Astrocyte (in vitro differentiated cells and primary cell): ENCODE data around the gene GLRX. TPM values are rescaled to one million over a fixed set of nuclear protein-coding genes. Genes with fewer than 3 reads are reported as not detected.
A peak's percentile ranks its signal among the peaks of the same experiment; 100 is the strongest.

Experiments used
- DNase-seq: peaks from one replicate; pipeline ENCODE4 v3.0.0-alpha.2; 2010; ENCODE audit warnings: low read depth
- FAIRE-seq: peaks from 2 replicates; lab custom pipeline; 2011; peaks lifted over from hg19 to GRCh38; lab: Jason Lieb, UNC
- H2AFZ ChIP-seq: 2 replicates; pipeline ENCODE4 v1.6.0; 2012; ENCODE audit warnings: low read depth, low read length, inconsistent platforms
- H3K27ac ChIP-seq: 2 replicates; pipeline ENCODE4 v1.5.1; 2011; ENCODE audit warnings: low read depth, low read length, inconsistent platforms
- H3K27me3 ChIP-seq: 2 replicates; pipeline ENCODE4 v1.6.0; 2011; ENCODE audit warnings: low read length, inconsistent platforms; ENCODE audit not compliant: insufficient read depth
- H3K36me3 ChIP-seq: 2 replicates; pipeline ENCODE4 v1.5.1; 2011; ENCODE audit warnings: low read length, inconsistent platforms; ENCODE audit not compliant: insufficient read depth
- H3K4me1 ChIP-seq: 2 replicates; pipeline ENCODE4 v1.5.1; 2011; ENCODE audit warnings: low read length, inconsistent platforms; ENCODE audit not compliant: insufficient read depth
- H3K4me2 ChIP-seq: 2 replicates; pipeline ENCODE4 v1.6.0; 2012; ENCODE audit warnings: low read length, inconsistent platforms
- H3K4me3 ChIP-seq: 2 replicates; pipeline ENCODE4 v1.5.1; 2011; ENCODE audit warnings: low read depth, mild to moderate bottlenecking, low read length, inconsistent platforms; ENCODE audit not compliant: insufficient read depth
- H3K79me2 ChIP-seq: 2 replicates; pipeline ENCODE4 v1.6.0; 2012; ENCODE audit warnings: mild to moderate bottlenecking, low read length, inconsistent platforms; ENCODE audit not compliant: insufficient read depth
- H3K9ac ChIP-seq: 2 replicates; pipeline ENCODE4 v1.6.0; 2012; ENCODE audit warnings: mild to moderate bottlenecking, low read length, inconsistent platforms
- H3K9me3 ChIP-seq: 2 replicates; pipeline ENCODE4 v1.5.1; 2012; ENCODE audit warnings: low read depth, mild to moderate bottlenecking, low read length, inconsistent platforms; ENCODE audit not compliant: insufficient read depth
- H4K20me1 ChIP-seq: 2 replicates; pipeline ENCODE4 v1.6.0; 2012; ENCODE audit warnings: low read length, inconsistent platforms; ENCODE audit not compliant: insufficient read depth
- H3K27ac Mint-ChIP-seq: one replicate; pipeline ENCODE4 v1.8.0; 2021; ENCODE audit warnings: mild to moderate bottlenecking, mixed read lengths; ENCODE audit not compliant: unreplicated experiment
- H3K27me3 Mint-ChIP-seq: one replicate; pipeline ENCODE4 v1.8.0; 2021; ENCODE audit warnings: low read depth, mixed read lengths; ENCODE audit not compliant: unreplicated experiment
- H3K36me3 Mint-ChIP-seq: one replicate; pipeline ENCODE4 v1.8.0; 2021; ENCODE audit warnings: low read depth, mixed read lengths; ENCODE audit not compliant: unreplicated experiment
- H3K4me1 Mint-ChIP-seq: one replicate; pipeline ENCODE4 v1.8.0; 2021; ENCODE audit warnings: low read depth, mixed read lengths; ENCODE audit not compliant: unreplicated experiment
- H3K4me3 Mint-ChIP-seq: one replicate; pipeline ENCODE4 v1.8.0; 2021; ENCODE audit warnings: mild to moderate bottlenecking, moderate library complexity, mixed read lengths; ENCODE audit not compliant: unreplicated experiment
- H3K9me3 Mint-ChIP-seq: one replicate; pipeline ENCODE4 v1.8.0; 2021; ENCODE audit warnings: mild to moderate bottlenecking, mixed read lengths; ENCODE audit not compliant: unreplicated experiment
- EZH2 ChIP-seq: IDR thresholded peaks from 2 replicates; pipeline ENCODE4 v1.6.1; 2012; ENCODE audit warnings: mild to moderate bottlenecking, low read length, inconsistent platforms; ENCODE audit not compliant: insufficient read depth
- total RNA-seq: library from RNA; stranded (reverse); gene quantifications from 2 replicates; pipeline ENCODE4 v1.2.1, GENCODE V29; 2021
- TF ChIP-seq, protein P1 (sequence below): IDR thresholded peaks from 2 replicates; pipeline ENCODE4 v1.5.1; 2011; ENCODE audit warnings: low read depth, mild to moderate bottlenecking, inconsistent platforms, low read length, moderate library complexity; ENCODE audit not compliant: insufficient read depth

The GLRX gene
- total RNA-seq, 1 donor from 2014 or later = 38.4 TPM

DNA sequence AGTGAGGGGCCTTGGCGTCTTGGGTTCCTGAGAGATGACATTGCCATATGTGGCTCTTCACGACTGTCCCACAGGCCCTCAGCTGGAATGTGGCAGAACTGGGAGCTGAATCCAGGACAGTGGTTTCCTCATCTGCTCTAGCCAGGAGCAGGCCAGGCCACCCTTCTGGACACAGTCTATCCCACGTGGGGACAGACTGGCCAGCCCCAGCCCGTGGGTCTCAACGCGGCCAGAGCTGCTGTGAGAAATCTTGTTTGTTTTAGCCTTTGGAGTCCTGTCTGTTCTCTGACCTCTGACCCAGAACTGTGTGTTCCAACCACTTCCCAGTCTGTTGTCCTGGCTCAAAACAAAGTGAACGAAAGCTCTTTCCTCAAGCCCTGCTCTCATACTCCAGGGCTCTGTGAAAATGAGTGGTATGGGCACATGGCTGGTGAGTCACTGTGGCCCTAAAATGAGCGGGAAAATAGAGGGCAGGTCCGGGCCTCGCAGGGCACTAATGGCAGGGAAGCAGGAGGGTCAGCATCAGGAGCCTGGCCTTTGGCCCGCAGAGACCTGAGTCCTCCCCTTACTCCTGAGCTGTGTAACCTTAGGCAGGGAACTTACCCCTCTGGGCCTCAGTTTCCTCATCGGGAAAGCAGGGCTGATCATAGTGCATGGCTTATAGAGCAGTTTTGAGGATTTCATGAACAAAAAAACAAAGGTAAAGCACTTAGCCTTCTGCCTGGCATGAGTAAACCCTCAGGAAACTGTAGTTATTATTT, 34.8 kb upstream of the GLRX start:
- no peak for DNase-seq
- no peaks in the 10 kb centered on the region for H3K27me3 ChIP-seq
- Mint-ChIP-seq H3K4me3 (peak overlapping the region; percentile 74), H3K27ac (peak overlapping the region; percentile 97), H3K27me3 (no peaks in the 10 kb centered on the region), H3K9me3 (no peaks in the 10 kb centered on the region), H3K4me1 (peaks cover 44% of the 10 kb centered on the region), H3K36me3 (no peaks in the 10 kb centered on the region)
- peak overlapping the region; percentile 91 for H3K9ac ChIP-seq
- H3K27ac ChIP-seq = peak overlapping the region; percentile 97
- no peaks in the 10 kb centered on the region for H4K20me1 ChIP-seq
- peak overlapping the region; percentile 90 for H3K4me2 ChIP-seq
- peaks cover 47% of the 10 kb centered on the region for H3K4me1 ChIP-seq
- H2AFZ ChIP-seq = peak overlapping the region; percentile 41
- no peaks in the 10 kb centered on the region for H3K9me3 ChIP-seq
- no peak overlapping the region for H3K4me3 ChIP-seq
- FAIRE-seq = no peak
- TF ChIP-seq EZH2 = no peak
- TF ChIP-seq, protein P1, sequence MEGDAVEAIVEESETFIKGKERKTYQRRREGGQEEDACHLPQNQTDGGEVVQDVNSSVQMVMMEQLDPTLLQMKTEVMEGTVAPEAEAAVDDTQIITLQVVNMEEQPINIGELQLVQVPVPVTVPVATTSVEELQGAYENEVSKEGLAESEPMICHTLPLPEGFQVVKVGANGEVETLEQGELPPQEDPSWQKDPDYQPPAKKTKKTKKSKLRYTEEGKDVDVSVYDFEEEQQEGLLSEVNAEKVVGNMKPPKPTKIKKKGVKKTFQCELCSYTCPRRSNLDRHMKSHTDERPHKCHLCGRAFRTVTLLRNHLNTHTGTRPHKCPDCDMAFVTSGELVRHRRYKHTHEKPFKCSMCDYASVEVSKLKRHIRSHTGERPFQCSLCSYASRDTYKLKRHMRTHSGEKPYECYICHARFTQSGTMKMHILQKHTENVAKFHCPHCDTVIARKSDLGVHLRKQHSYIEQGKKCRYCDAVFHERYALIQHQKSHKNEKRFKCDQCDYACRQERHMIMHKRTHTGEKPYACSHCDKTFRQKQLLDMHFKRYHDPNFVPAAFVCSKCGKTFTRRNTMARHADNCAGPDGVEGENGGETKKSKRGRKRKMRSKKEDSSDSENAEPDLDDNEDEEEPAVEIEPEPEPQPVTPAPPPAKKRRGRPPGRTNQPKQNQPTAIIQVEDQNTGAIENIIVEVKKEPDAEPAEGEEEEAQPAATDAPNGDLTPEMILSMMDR = no peak
- no peaks in the 10 kb centered on the region for H3K79me2 ChIP-seq
- no peaks in the 10 kb centered on the region for H3K36me3 ChIP-seq

DNA sequence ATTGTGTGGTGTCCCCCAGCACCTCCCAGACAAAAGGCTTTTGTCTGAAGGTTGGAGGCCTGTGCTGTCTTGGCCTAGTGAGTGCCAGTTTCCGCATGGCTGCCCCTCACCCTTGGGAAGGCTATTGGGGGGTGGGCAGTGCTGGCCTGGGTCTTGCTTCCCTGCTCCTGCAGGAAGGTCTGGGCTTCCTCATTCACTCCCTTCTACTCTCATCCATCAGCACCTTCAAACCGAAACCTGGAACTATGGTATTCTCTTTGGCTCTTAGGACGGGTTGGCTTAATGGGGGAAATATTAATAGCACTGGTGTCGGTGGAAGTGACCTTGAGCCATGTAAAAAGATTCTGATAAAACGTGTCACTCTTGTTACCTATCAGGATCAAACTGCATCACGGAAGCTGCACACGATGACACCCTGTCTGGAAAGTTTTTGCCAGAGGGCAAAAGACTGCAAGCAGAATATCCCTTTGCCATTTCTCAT, 34.0 kb upstream of the GLRX start:
- Histone ChIP-seq H3K36me3 (no peaks in the 10 kb centered on the region), H3K9me3 (no peaks in the 10 kb centered on the region), H3K4me2 (no peak overlapping the region), H3K27ac (no peak overlapping the region), H2AFZ (no peak overlapping the region), H3K79me2 (no peaks in the 10 kb centered on the region), H3K4me1 (peaks cover 39% of the 10 kb centered on the region), H4K20me1 (no peaks in the 10 kb centered on the region), H3K27me3 (no peaks in the 10 kb centered on the region), H3K4me3 (no peak overlapping the region), H3K9ac (no peak overlapping the region)
- DNase-seq (no peak), FAIRE-seq (no peak)
- H3K4me1 Mint-ChIP-seq = peaks cover 37% of the 10 kb centered on the region
- H3K27me3 Mint-ChIP-seq = no peaks in the 10 kb centered on the region
- no peaks in the 10 kb centered on the region for H3K9me3 Mint-ChIP-seq
- H3K36me3 Mint-ChIP-seq = no peaks in the 10 kb centered on the region
- H3K27ac Mint-ChIP-seq = no peak overlapping the region
- no peak for TF ChIP-seq EZH2
- TF ChIP-seq, protein P1 = no peak
- no peak overlapping the region for H3K4me3 Mint-ChIP-seq

DNA sequence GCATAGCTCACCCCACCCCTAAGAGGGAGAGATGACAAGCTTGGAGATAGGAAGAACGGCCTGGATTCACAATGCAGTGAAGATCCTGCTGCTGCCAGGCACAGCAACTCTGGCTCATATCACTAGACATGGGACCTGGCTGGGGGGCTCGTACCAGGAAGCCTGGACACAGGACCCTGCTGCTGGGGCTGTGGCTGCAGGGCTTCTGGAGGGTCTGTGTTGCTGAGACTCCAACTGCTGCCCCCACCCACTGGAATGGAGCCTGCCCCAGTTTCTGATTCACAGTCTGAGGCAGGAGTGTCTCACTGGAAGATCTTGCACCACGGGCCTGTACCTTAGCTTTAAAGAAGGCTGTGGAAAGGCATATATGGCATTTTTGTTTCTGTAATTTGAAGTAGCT, 31.0 kb upstream of the GLRX start:
- TF ChIP-seq, protein P1 = no peak
- TF ChIP-seq EZH2 = no peak
- Histone ChIP-seq H3K4me2 (no peak overlapping the region), H3K79me2 (no peaks in the 10 kb centered on the region), H3K4me3 (no peak overlapping the region), H3K9ac (no peak overlapping the region), H3K27ac (no peak overlapping the region), H3K4me1 (peaks cover 15% of the 10 kb centered on the region), H2AFZ (no peak overlapping the region), H3K36me3 (no peaks in the 10 kb centered on the region), H3K9me3 (no peaks in the 10 kb centered on the region), H4K20me1 (no peaks in the 10 kb centered on the region), H3K27me3 (no peaks in the 10 kb centered on the region)
- H3K4me3 Mint-ChIP-seq = no peak overlapping the region
- H3K9me3 Mint-ChIP-seq = no peaks in the 10 kb centered on the region
- peaks cover 3% of the 10 kb centered on the region for H3K36me3 Mint-ChIP-seq
- FAIRE-seq = no peak
- DNase-seq = no peak
- peaks cover 17% of the 10 kb centered on the region for H3K4me1 Mint-ChIP-seq
- H3K27ac Mint-ChIP-seq = no peak overlapping the region
- no peaks in the 10 kb centered on the region for H3K27me3 Mint-ChIP-seq
